ENCODE measurements around the gene GANC. TPM values are rescaled to one million over a fixed set of nuclear protein-coding genes. Genes with fewer than 3 reads are reported as not detected.
A peak's percentile ranks its signal among the peaks of the same experiment; 100 is the strongest.

GANC gene
- total RNA-seq (2014; rRNA removed; shearing (Covaris generic)) = 25.4 and 27.9 TPM in 2 replicates
- 31.7 and 35.7 TPM in 2 replicates for total RNA-seq (2022)
- percentile 52 among the genes with signal in this experiment for Bru-seq, nascent RNA
- percentile 56 among the genes with signal in this experiment for BruChase-seq, experiment 1, labeled RNA remaining after a 6-hour chase
- BruChase-seq, experiment 2, labeled RNA remaining after a 2-hour chase = percentile 52 among the genes with signal in this experiment
- long read RNA-seq, full-length matches to known transcripts = 4 of 18 reads
- long read RNA-seq, partial matches to known transcripts = 6 of 18 reads
- long read RNA-seq, other reads (novel, unspliced or antisense) = 8 of 18 reads

GRCh38 chr15:42272939-42273899, at the start of gene GANC, which contains the start of gene TMEM87A:
GANC (plus strand) TSS chr15:42273201; CDS start chr15:42274482, 1,281 bp downstream.
TMEM87A (minus strand) TSS chr15:42273433; CDS start chr15:42273398, 35 bp downstream.
- Histone ChIP-seq H3K27ac (ENCODE audit: low read depth, low read length, poor library complexity, severe bottlenecking) (peak within 1 kb of the TSS; percentile 86), H3K4me2 (ENCODE audit: low read length) (peak within 1 kb of the TSS; percentile 97), H4K20me1 (ENCODE audit: insufficient read depth, low read length) (peaks cover 16% of the 10 kb centered on the region; the same call in 1 of the 2 replicates), H3K9me2 (ENCODE audit: insufficient read depth, low read length) (no peaks in the 10 kb centered on the region), H3K4me1 (ENCODE audit: insufficient read depth, low read length, poor library complexity, severe bottlenecking) (peaks cover 37% of the 10 kb centered on the region), H3K36me3 (ENCODE audit: insufficient read depth, low read length) (peaks cover 28% of the 10 kb centered on the region), H2AFZ (ENCODE audit: low read length) (peak within 1 kb of the TSS; percentile 94), H3K4me3 (ENCODE audit: low read depth, low read length, poor library complexity, severe bottlenecking) (peak within 1 kb of the TSS; percentile 84), H3K79me2 (ENCODE audit: insufficient read depth, low read depth, low read length) (peaks cover 72% of the 10 kb centered on the region), H3K9me3 (ENCODE audit: low read length) (no peaks in the 10 kb centered on the region)
- TSS peak; percentile 78 for BruUV-seq (replicated peaks)
- TF ChIP-seq EZH2phosphoT487 (IDR thresholded peaks at IDR 0.05; ENCODE audit: borderline replicate concordance, low read depth, low read length) (no peak), CTCF (conservative IDR thresholded peaks at IDR 0.05; ENCODE audit: low read length) (no peak)
- ChIA-PET POLR2A (interaction anchor here (0.8 to 1.2 kb wide), 7 partner anchors 12 to 218 kb away, joined by 3 to 5 read pairs (median 3); partner anchors contain the start of gene ZNF106), CTCF (ENCODE audit: unreplicated experiment) (interaction anchor here (0.6 kb wide), 1 partner anchor 236 kb away, joined by 3 read pairs; no protein-coding TSS in a partner anchor)
- DNase-seq (ENCODE audit: low spot score) = peak; percentile 97
- intact Hi-C loops (cut with micrococcal nuclease; ENCODE audit: unreplicated experiment) = loop anchor here (2.0 to 10.0 kb wide), 3 partner anchors 56 to 282 kb away; no protein-coding TSS in a partner anchor

- DNase-seq (ENCODE audit: low spot score) = no peak
- Histone ChIP-seq H4K20me1 (ENCODE audit: insufficient read depth, low read length) (no peaks in the 10 kb centered on the region), H3K36me3 (ENCODE audit: insufficient read depth, low read length) (peaks cover 78% of the 10 kb centered on the region), H3K9me2 (ENCODE audit: insufficient read depth, low read length) (no peaks in the 10 kb centered on the region), H3K79me2 (ENCODE audit: insufficient read depth, low read depth, low read length) (no peaks in the 10 kb centered on the region), H2AFZ (ENCODE audit: low read length) (no peak overlapping the region), H3K4me3 (ENCODE audit: low read depth, low read length, poor library complexity, severe bottlenecking) (no peak overlapping the region), H3K4me1 (ENCODE audit: insufficient read depth, low read length, poor library complexity, severe bottlenecking) (no peaks in the 10 kb centered on the region), H3K27ac (ENCODE audit: low read depth, low read length, poor library complexity, severe bottlenecking) (no peak overlapping the region), H3K4me2 (ENCODE audit: low read length) (no peak overlapping the region), H3K9me3 (ENCODE audit: low read length) (no peaks in the 10 kb centered on the region)
- intact Hi-C loops (cut with micrococcal nuclease; ENCODE audit: unreplicated experiment) = no loop called here
- TF ChIP-seq CTCF (conservative IDR thresholded peaks at IDR 0.05; ENCODE audit: low read length) (no peak), EZH2phosphoT487 (IDR thresholded peaks at IDR 0.05; ENCODE audit: borderline replicate concordance, low read depth, low read length) (no peak)
- POLR2A ChIA-PET = interaction anchor here (3.9 kb wide), 1 partner anchor 19 kb away, joined by 16 read pairs; the partner anchor contains the start of gene VPS39
- CTCF ChIA-PET (ENCODE audit: unreplicated experiment) = no interaction called here
- BruUV-seq (replicated peaks) = no TSS peak
Measured at GRCh38 chr15:42226648-42227047, 46.4 kb upstream of the GANC start.
